Thyroid gland (tissue), 4 donors: ENCODE results near the gene CSTB. TPM values are rescaled to one million over a fixed set of nuclear protein-coding genes. Genes with fewer than 3 reads are reported as not detected.

Experiments
- DNase-seq, 2 donors: peaks; one replicate each; pipeline ENCODE4 v3.0.0-alpha.2; 2019
- H3K27ac ChIP-seq, 3 donors: fragments of 200-600 bp; sonication (generic); 1 replicate in 2 of 3; 2 replicates in 1 of 3; pipeline ENCODE4 v1.5.1; 2016 to 2019; ENCODE audit warnings: mild to moderate bottlenecking in 1 of 3, moderate library complexity in 1 of 3
- H3K27me3 ChIP-seq: fragments of 200-600 bp; sonication (generic); one replicate; pipeline ENCODE4 v1.5.1; 2019
- H3K36me3 ChIP-seq, 2 donors: fragments of 200-600 bp; sonication (generic); one replicate each; pipeline ENCODE4 v1.5.1; 2016 to 2019
- H3K4me1 ChIP-seq, 2 donors: fragments of 200-600 bp; sonication (generic); one replicate each; pipeline ENCODE4 v1.5.1; 2017 to 2019
- H3K4me3 ChIP-seq, 3 donors: fragments of 200-600 bp; sonication (generic); replicated peaks in 1 of 3; 1 replicate in 2 of 3; 2 replicates in 1 of 3; pipeline ENCODE4 v1.5.1; 2016; ENCODE audit warnings: mild to moderate bottlenecking in 1 of 3
- H3K9me3 ChIP-seq: fragments of 200-600 bp; sonication (generic); one replicate; pipeline ENCODE4 v1.5.1; 2017
- POLR2A ChIP-seq, 2 donors: fragments of 450-650 bp; IDR thresholded peaks; one replicate each; pipeline ENCODE4 v1.6.1; 2017; ENCODE audit warnings: antibody characterized with exemption in 2 of 2, mild to moderate bottlenecking in 2 of 2, moderate library complexity in 1 of 2
- WGBS, 2 donors: methylation state at CpG; one replicate each; pipeline ENCODE4 v1.1.5; 2017; 5-methylcytosine and 5-hydroxymethylcytosine counted together
- intact Hi-C: fragments of 100-400 bp; cut with DNase I; formaldehyde crosslinking; loops from one replicate; pipeline ENCODE4 v1.15.1; 2023
- total RNA-seq, 4 donors: library from RNA; depleted of rRNA; stranded (reverse); fragments of >200 nt; gene quantifications; one replicate each; pipeline ENCODE4 v1.2.3, GENCODE V29; 2016
- TF ChIP-seq, protein P1 (sequence below), 6 experiments: fragments of 200-600 bp in 3 of 6; fragments of 450-650 bp in 3 of 6; sonication (generic) in 3 of 6; IDR thresholded peaks; one replicate each; pipeline ENCODE4 v1.5.1; 2016 to 2019; ENCODE audit warnings: antibody characterized with exemption in 6 of 6, mild to moderate bottlenecking in 2 of 6, inconsistent platforms in 1 of 6, moderate library complexity in 1 of 6

The CSTB gene
- total RNA-seq, 4 donors from 2014 or later, result 9.1 to 32.4 (median 14.5) TPM

- DNase-seq, result no peak
- peaks cover 12 to 13% of the 10 kb centered on the region in 2 donors for H3K4me1 ChIP-seq
- TF ChIP-seq, protein P1, sequence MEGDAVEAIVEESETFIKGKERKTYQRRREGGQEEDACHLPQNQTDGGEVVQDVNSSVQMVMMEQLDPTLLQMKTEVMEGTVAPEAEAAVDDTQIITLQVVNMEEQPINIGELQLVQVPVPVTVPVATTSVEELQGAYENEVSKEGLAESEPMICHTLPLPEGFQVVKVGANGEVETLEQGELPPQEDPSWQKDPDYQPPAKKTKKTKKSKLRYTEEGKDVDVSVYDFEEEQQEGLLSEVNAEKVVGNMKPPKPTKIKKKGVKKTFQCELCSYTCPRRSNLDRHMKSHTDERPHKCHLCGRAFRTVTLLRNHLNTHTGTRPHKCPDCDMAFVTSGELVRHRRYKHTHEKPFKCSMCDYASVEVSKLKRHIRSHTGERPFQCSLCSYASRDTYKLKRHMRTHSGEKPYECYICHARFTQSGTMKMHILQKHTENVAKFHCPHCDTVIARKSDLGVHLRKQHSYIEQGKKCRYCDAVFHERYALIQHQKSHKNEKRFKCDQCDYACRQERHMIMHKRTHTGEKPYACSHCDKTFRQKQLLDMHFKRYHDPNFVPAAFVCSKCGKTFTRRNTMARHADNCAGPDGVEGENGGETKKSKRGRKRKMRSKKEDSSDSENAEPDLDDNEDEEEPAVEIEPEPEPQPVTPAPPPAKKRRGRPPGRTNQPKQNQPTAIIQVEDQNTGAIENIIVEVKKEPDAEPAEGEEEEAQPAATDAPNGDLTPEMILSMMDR (IDR thresholded peaks at IDR 0.05), result no peak
- TF ChIP-seq POLR2A (IDR thresholded peaks at IDR 0.05), result no peak
- H3K4me3 ChIP-seq, result no peak overlapping the region
- H3K36me3 ChIP-seq, result peaks cover 3 to 9% of the 10 kb centered on the region in 2 donors
- no peaks in the 10 kb centered on the region for H3K27me3 ChIP-seq
- H3K27ac ChIP-seq, result no peak overlapping the region
- 63 to 66% methylated on average over 20 of the region's 20 CpGs for WGBS, 2 donors
- H3K9me3 ChIP-seq, result no peaks in the 10 kb centered on the region
- intact Hi-C loops, result no loop called here
Measured at GRCh38 chr21:43778469-43779335, 2.6 kb upstream of the CSTB start.

GRCh38 chr21:43777953-43778352, 1.8 kb upstream of the CSTB start:
- DNase-seq, result no peak
- peaks cover 12 to 13% of the 10 kb centered on the region in 2 donors for H3K4me1 ChIP-seq
- H3K27ac ChIP-seq, result no peak overlapping the region
- intact Hi-C loops, result no loop called here
- 98 to 100% methylated on average over 5 of the region's 5 CpGs for WGBS, 2 donors
- no peaks in the 10 kb centered on the region for H3K27me3 ChIP-seq
- TF ChIP-seq POLR2A (IDR thresholded peaks at IDR 0.05), result no peak
- TF ChIP-seq, protein P1 (IDR thresholded peaks at IDR 0.05), result no peak
- no peak overlapping the region for H3K4me3 ChIP-seq
- peaks cover 10 to 17% of the 10 kb centered on the region in 2 donors for H3K36me3 ChIP-seq
- H3K9me3 ChIP-seq, result no peaks in the 10 kb centered on the region

GRCh38 chr21:43775190-43775589, 918 bp downstream of the CSTB start:
- 79 to 84% methylated on average over 12 of the region's 12 CpGs for WGBS, 2 donors
- TF ChIP-seq, protein P1 (IDR thresholded peaks at IDR 0.05), result no peak
- TF ChIP-seq POLR2A (IDR thresholded peaks at IDR 0.05), result no peak
- Histone ChIP-seq H3K27me3 (no peaks in the 10 kb centered on the region), H3K4me1 (peaks cover 12 to 13% of the 10 kb centered on the region in 2 donors), H3K36me3 (peaks cover 12 to 19% of the 10 kb centered on the region in 2 donors), H3K4me3 (peak overlapping the region; percentile 80 to 88 (median 86)), H3K27ac (peak overlapping the region in 2 of 3 donors; percentile 80 to 89), H3K9me3 (no peaks in the 10 kb centered on the region)
- no peak for DNase-seq
- intact Hi-C loops, result loop anchor here (2.0 kb wide), 1 partner anchor 16 kb away; no protein-coding TSS in a partner anchor

- H3K36me3 ChIP-seq, result peaks cover 12 to 19% of the 10 kb centered on the region in 2 donors
- no peak for TF ChIP-seq POLR2A (IDR thresholded peaks at IDR 0.05)
- TF ChIP-seq, protein P1 (IDR thresholded peaks at IDR 0.05), result no peak
- no peaks in the 10 kb centered on the region for H3K9me3 ChIP-seq
- WGBS, 2 donors, result 94 to 95% methylated on average over 5 to 10 of the region's 10 CpGs
- H3K27me3 ChIP-seq, result no peaks in the 10 kb centered on the region
- peaks cover 12 to 13% of the 10 kb centered on the region in 2 donors for H3K4me1 ChIP-seq
- intact Hi-C loops, result loop anchor here (2.0 kb wide), 1 partner anchor 17 kb away; no protein-coding TSS in a partner anchor
- H3K4me3 ChIP-seq, result no peak overlapping the region
- DNase-seq, result no peak
- no peak overlapping the region for H3K27ac ChIP-seq
Measured at GRCh38 chr21:43774163-43774562, 1.9 kb downstream of the CSTB start.

DNA sequence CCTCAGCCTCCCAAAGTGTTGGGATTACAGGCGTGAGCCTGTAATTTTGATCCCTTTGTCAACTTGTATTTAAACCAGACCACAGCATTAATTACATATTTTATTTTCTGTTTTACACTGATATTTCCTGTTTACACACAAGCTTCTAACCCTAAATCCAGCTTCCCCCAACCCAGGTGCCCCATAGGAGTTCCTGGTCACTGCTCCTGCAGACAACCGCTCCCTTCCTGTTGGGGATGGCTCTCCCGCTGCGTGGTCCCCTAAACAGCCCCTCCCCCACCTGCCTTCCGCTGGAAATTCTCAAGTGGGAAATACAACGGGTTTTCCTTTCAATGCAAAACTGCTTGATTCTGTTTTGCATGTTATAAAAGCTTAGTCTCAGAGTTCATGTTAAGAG, 3.7 kb downstream of the CSTB start:
- TF ChIP-seq, protein P1 (IDR thresholded peaks at IDR 0.05), result no peak
- no peak for TF ChIP-seq POLR2A (IDR thresholded peaks at IDR 0.05)
- no peaks in the 10 kb centered on the region for H3K9me3 ChIP-seq
- peaks cover 12 to 19% of the 10 kb centered on the region in 2 donors for H3K36me3 ChIP-seq
- H3K4me3 ChIP-seq, result no peak overlapping the region
- DNase-seq, result no peak
- H3K27me3 ChIP-seq, result no peaks in the 10 kb centered on the region
- 63 to 72% methylated on average over 6 of the region's 6 CpGs for WGBS, 2 donors
- H3K4me1 ChIP-seq, result peaks cover 20 to 27% of the 10 kb centered on the region in 2 donors
- no peak overlapping the region for H3K27ac ChIP-seq
- intact Hi-C loops, result no loop called here
